NCI-H2171 (cell line): Measurements from ENCODE around the gene TACR1.
"Not testable (repeated sequence)": the region's sequence is repeated elsewhere in the genome, so short reads cannot be mapped to it uniquely, and the experiment has no call there.

Source experiments
- DNase-seq: peaks from one replicate; lab custom pipeline; 2025; lab: John Stamatoyannopoulos, UW

The TACR1 gene

GRCh38 chr2:75088791-75089190 is 110.5 kb downstream of the TACR1 start:
- no peak for DNase-seq

- no peak for DNase-seq
Measured at GRCh38 chr2:75087736-75088135, 111.6 kb downstream of the TACR1 start.

- no peak for DNase-seq
Measured at GRCh38 chr2:75079575-75079974, 119.7 kb downstream of the TACR1 start.

- no peak for DNase-seq
Measured at GRCh38 chr2:75077909-75078308, 121.4 kb downstream of the TACR1 start.

- peak; percentile 98 for DNase-seq
Measured at GRCh38 chr2:75076088-75076487, 123.2 kb downstream of the TACR1 start.

GRCh38 chr2:75074708-75075107 is 124.6 kb downstream of the TACR1 start:
- DNase-seq = no peak

GRCh38 chr2:75074228-75074627 is 125.1 kb downstream of the TACR1 start:
- DNase-seq = no peak

GRCh38 chr2:75071766-75072165 is 127.6 kb downstream of the TACR1 start:
- no peak for DNase-seq

- DNase-seq = no peak
Measured at GRCh38 chr2:75068546-75068945, 130.8 kb downstream of the TACR1 start.

GRCh38 chr2:75067506-75067905 is 131.8 kb downstream of the TACR1 start:
- no peak for DNase-seq

- DNase-seq = no peak
Measured at GRCh38 chr2:75066121-75066902, 133.0 kb downstream of the TACR1 start.

- DNase-seq = no peak
Measured at GRCh38 chr2:75065402-75066008, 133.8 kb downstream of the TACR1 start.

- DNase-seq = no peak
Measured at GRCh38 chr2:75064691-75065396, 134.5 kb downstream of the TACR1 start.

GRCh38 chr2:75063906-75064305 is 135.4 kb downstream of the TACR1 start:
- no peak for DNase-seq

GRCh38 chr2:75058427-75058826 is 140.9 kb downstream of the TACR1 start:
- DNase-seq = no peak

GRCh38 chr2:75057150-75057549 is 142.2 kb downstream of the TACR1 start:
- DNase-seq = not testable (repeated sequence)

GRCh38 chr2:75055820-75056675 is 143.3 kb downstream of the TACR1 start:
- DNase-seq = no peak

GRCh38 chr2:75055142-75055819 is 144.0 kb downstream of the TACR1 start:
- no peak for DNase-seq

GRCh38 chr2:75054296-75054695 is 145.0 kb downstream of the TACR1 start:
- no peak for DNase-seq

- DNase-seq = no peak
Measured at GRCh38 chr2:75053484-75054112, 145.7 kb downstream of the TACR1 start.

GRCh38 chr2:75047992-75048625 is 151.2 kb downstream of the TACR1 start:
- no peak for DNase-seq
